Skeletal muscle cell (primary cell): ENCODE results near the gene ZDHHC14.
"Not testable (repeated sequence)": the region's sequence is repeated elsewhere in the genome, so short reads cannot be mapped to it uniquely, and the experiment has no call there.

Experiments
- DNase-seq: peaks from one replicate; pipeline ENCODE4 v3.0.0-alpha.2; 2010; ENCODE audit warnings: low read depth
- H3K4me3 ChIP-seq: 2 replicates; pipeline ENCODE4 v1.5.1; 2011; ENCODE audit warnings: low read depth, mild to moderate bottlenecking, control low read depth, low read length, moderate library complexity

Gene ZDHHC14

DNA sequence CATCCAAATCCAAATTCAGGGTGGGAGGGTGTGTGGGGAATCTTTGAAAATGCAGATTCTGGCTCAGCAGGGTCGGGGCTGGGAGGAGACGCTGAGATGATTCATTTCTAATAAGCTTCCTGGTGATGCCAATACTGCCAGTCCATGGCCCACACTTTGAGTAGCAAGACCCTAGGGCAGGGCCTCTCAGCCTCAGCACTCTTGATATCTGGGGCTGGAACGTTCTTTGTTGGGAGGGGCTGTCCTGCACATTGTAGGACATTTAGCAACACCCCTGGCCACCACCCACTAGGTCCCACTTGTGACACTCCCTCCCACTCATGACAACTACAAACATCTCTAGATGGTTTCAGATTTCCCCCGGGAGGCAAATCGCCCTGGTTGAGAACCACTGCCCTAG lies 191.0 kb downstream of the ZDHHC14 start:
- H3K4me3 ChIP-seq: no peak overlapping the region
- no peak for DNase-seq

GRCh38 chr6:157574851-157575424 lies 193.9 kb downstream of the ZDHHC14 start:
- H3K4me3 ChIP-seq: no peak overlapping the region
- no peak for DNase-seq

DNA sequence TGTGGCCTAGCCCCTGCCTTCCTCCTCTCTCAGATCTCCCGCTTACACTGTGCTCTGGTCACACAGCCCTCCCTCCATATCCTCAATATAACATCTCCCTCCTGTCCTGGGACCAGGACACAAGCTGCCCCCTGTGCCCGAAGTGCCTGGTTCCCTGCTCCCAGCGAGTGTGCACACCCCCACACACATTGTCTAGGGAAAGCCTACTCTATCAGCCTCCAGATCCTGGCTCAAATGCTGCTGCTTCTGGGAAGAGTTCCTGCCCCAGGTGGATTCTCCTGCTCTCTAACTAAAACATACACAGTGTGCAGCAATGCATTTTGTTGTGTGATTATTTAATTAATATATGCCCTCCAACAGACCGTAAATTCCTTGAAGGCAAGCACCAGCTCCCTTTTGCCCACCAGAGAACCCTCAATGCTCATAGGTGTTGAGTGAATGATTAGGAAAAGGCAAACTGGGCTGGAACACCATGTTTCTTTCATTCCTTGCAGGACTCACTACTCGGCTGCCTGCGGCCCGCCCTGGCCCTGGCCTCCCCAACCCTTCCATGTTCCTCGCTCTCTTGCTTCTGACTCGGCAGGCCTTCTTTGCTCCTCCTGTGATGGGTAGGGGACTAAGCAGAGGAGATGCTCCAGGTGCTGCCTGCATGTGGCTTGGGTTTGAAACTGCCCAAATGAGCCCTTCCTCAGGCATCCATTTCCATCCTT lies 194.6 kb downstream of the ZDHHC14 start:
- H3K4me3 ChIP-seq: no peak overlapping the region
- no peak for DNase-seq

GRCh38 chr6:157576991-157577390 lies 196.0 kb downstream of the ZDHHC14 start:
- H3K4me3 ChIP-seq, DNase-seq: not testable (repeated sequence)

DNA sequence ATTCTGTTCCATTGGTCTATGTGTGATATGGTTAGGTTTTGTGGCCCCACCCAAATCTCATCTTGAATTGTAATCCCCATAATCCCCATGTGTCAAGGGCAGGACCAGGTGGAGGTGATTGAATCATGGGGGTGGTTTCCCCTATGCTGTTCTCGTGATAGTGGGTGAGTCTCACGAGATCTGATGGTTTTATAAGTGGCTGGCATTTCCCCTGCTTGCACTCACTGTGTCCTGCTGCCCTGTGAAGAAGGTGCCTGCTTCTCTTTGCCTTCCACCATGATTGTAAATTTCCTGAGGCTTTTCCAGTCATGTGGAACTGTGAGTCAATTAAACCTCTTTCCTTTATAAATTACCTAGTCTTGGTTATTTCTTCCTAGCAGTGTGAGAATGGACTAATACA lies 197.5 kb downstream of the ZDHHC14 start:
- not testable (repeated sequence) for H3K4me3 ChIP-seq, DNase-seq

- no peak for DNase-seq
- no peak overlapping the region for H3K4me3 ChIP-seq
Observed at GRCh38 chr6:157579467-157580031, 198.6 kb downstream of the ZDHHC14 start.

DNA sequence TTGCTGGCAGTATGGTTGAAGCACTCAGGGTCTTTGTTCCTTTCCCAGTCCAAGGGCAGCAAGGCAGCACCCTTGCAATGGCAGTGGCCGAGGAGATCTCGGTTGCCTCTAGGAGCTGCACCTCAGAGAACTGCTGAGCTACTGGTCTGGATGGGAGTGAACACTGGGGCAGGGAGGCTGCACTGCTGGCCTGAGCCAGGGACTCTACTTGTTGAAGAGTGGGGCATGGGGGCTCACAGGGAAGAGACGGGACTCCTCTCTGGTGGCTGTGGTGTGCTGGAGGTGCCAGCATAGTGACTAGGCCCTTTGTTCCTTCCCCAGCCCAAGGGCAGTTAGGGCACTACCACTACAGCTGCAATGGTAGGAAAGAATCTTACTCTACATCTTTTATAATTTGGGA lies 203.0 kb downstream of the ZDHHC14 start:
- no peak for DNase-seq
- H3K4me3 ChIP-seq: no peak overlapping the region

- no peak overlapping the region for H3K4me3 ChIP-seq
- no peak for DNase-seq
Observed at GRCh38 chr6:157585274-157586087, 204.5 kb downstream of the ZDHHC14 start.

DNA sequence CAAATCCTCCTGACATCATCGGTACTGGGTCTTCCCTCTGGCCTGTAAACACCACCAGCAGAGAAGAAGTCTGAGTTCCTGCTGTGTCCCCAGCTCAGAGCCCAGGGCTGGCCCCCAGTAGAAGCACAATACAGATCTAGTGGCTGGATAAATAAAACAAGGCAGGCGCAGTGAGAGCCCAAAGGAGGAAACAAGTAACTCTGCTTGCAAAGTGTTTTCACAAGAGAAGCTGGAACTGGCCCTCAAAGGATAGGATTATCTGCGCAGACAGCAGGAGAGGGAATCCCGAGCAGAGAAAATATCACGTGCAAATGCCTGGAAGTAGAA lies 205.1 kb downstream of the ZDHHC14 start:
- no peak for DNase-seq

GRCh38 chr6:157586476-157587126 lies 205.6 kb downstream of the ZDHHC14 start:
- no peak overlapping the region for H3K4me3 ChIP-seq
- no peak for DNase-seq

More for the DNA sequence above, 205.1 kb downstream of the ZDHHC14 start:
- H3K4me3 ChIP-seq: no peak overlapping the region

DNA sequence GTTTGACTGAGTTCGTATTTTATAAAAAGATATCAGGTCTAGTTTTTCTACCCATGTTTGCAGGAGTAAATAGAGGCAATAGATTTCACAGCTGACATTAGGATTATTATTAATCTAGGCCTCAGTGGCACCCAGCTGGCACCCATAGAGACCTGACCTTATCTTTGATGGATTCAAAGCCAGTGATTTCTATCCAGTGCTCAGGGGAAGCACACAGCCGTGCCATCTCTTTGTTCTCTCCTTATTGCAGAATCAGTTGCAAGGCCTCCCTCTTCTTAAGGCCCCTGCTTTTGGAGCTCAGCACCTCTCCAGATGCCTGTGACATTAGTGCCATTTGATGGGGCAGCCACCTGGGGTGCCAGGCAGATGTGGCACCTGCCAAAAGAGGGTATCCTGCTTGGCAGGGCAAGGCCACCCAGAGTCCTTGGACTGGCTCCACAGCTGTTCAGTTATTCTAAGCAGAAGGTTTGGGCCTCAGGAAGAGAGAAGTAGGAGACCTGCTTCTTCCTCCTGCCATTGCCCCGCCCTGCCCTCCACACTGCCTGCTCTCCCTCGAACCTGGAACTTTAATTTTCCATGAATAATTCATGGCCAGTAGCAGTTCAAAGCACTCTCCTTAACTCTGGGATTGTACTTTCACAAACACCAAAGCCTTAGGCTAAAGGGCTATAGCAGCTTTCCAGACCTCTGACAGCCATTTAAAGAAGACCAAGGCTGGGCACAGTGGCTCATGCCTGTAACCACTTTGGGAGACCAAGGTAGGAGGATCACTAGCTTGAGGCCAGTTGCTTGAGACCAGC lies 206.3 kb downstream of the ZDHHC14 start:
- no peak overlapping the region for H3K4me3 ChIP-seq
- no peak for DNase-seq

GRCh38 chr6:157590654-157591053 lies 209.7 kb downstream of the ZDHHC14 start:
- not testable (repeated sequence) for DNase-seq, H3K4me3 ChIP-seq

- peak overlapping the region; percentile 7 for H3K4me3 ChIP-seq
- no peak for DNase-seq
Observed at GRCh38 chr6:157592541-157592940, 211.6 kb downstream of the ZDHHC14 start.

DNA sequence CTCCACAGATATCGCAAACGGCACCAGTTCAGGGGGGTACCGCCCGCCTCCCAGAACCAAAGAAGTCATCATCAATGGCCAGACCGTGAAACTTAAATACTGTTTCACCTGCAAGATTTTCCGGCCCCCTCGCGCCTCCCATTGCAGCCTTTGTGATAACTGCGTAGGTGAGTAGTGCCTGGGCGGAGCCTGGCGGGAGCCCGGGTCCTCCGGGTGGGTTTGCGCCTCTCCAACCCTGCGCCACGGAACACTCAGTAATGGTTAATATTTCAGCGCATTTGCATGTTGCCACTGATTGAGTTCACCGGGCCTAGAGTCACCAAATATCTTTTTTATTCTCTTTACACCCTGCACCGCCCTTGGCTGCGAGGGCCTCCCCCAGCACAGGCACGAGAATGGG lies 212.0 kb downstream of the ZDHHC14 start:
- peak overlapping the region; percentile 7 for H3K4me3 ChIP-seq

GRCh38 chr6:157593596-157593995 lies 212.6 kb downstream of the ZDHHC14 start:
- H3K4me3 ChIP-seq: no peak overlapping the region
- no peak for DNase-seq

More for the DNA sequence above, 212.0 kb downstream of the ZDHHC14 start:
- DNase-seq: no peak

DNA sequence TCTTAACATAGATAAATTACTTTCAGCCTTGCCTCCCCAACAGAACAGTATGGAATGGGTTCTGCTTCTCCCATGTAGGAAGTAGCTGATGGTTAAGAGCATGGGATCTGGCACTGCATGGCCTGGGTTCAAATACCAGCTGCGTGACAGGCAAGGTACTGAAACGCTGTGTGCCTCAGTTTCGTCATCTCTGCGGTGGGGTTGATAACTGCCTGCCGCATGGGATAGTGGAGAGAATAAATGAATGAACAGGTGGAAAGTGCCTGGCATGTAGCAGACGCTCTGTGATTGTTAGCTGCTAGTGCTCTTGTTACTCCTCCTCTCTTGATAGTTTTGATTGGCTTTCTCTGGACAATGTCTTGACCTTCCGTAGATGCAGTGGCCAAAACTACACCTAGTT lies 213.3 kb downstream of the ZDHHC14 start:
- H3K4me3 ChIP-seq: no peak overlapping the region
- no peak for DNase-seq

DNA sequence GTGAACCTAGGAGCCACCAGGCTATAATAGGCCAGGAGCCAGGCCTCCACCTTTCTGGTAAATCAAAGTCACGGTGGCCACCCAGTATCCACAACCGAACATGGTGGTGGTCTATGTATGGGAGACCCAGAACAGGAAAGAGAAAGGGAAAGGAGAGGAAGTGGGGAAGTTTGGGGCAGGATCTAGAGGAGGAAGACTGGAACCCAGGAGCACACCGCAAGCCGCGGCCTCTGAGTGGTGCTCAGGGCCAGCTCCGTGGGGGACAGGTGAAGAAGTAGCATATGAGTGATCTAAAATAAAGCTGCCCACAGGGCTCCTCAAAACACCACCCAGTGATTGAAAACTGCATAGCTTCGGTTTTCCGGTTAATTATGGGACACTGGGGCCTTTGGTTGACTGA lies 214.8 kb downstream of the ZDHHC14 start:
- DNase-seq: no peak

DNA sequence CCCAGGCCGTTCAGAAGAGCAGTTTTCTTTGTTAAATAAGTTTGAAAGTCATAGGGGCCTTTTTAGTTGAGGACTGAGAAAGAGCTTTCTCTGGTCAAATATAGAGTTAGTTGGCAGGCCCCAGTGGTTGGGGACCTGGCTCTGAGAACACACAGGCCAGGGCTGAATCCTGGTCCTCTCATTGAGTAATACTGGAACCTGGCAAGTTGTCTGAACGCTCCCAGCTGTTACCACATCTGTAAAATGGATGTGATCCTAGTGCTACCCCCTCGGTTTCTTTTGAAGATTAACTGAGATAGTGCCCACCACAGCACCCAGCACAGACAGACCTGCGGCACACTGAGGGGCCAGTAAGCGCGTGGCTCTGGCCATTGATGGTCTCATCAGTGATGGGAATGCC lies 215.5 kb downstream of the ZDHHC14 start:
- H3K4me3 ChIP-seq: no peak overlapping the region
- no peak for DNase-seq

More for the DNA sequence above, 214.8 kb downstream of the ZDHHC14 start:
- H3K4me3 ChIP-seq: no peak overlapping the region

GRCh38 chr6:157596886-157597285 lies 215.9 kb downstream of the ZDHHC14 start:
- no peak overlapping the region for H3K4me3 ChIP-seq
- DNase-seq: no peak
